ENCODE data around the gene TRIM17. TPM values are rescaled to one million over a fixed set of nuclear protein-coding genes. Genes with fewer than 3 reads are reported as not detected.

Gene TRIM17
- total and polyA plus RNA-seq, 9 of the 15 experiments (the other 6 are each of a cell fraction or from before 2014, with no cell fraction given), result not detected

GRCh38 chr1:228457396-228458176 lies 40.9 kb upstream of the TRIM17 start (continued):
- TF ChIP-seq ZNF609 (CRISPR knock-in tag; IDR thresholded peaks at IDR 0.05; ENCODE audit: borderline replicate concordance), result 0 out of 2 replicates have a peak, but pooled peaks have one; percentile 23
- TF ChIP-seq MAX (CRISPR knock-in tag; IDR thresholded peaks at IDR 0.05), result peak; percentile 94
- TF ChIP-seq RFX5 (IDR thresholded peaks at IDR 0.05; ENCODE audit: low read depth, low read length), result 0 out of 2 replicates have a peak, but pooled peaks have one; percentile 42
- peak; percentile 95 for TF ChIP-seq ZNF511 (CRISPR knock-in tag; IDR thresholded peaks at IDR 0.05)
- 0 out of 2 replicates have a peak, but pooled peaks have one; percentile 65 for TF ChIP-seq TAF15 (IDR thresholded peaks at IDR 0.05; ENCODE audit: low read depth, low read length)
- TF ChIP-seq LARP7 (IDR thresholded peaks at IDR 0.05), result no peak
- peak; percentile 100 for TF ChIP-seq MTA3 (IDR thresholded peaks at IDR 0.05; ENCODE audit: borderline replicate concordance)
- TF ChIP-seq PML (IDR thresholded peaks at IDR 0.05; ENCODE audit: low read length), result peak; percentile 92
- no peak for TF ChIP-seq MAFF (IDR thresholded peaks at IDR 0.05; ENCODE audit: low read length)
- no peak for TF ChIP-seq PTTG1 (tag; IDR thresholded peaks at IDR 0.05; ENCODE audit: low read depth)
- TF ChIP-seq MXI1 (IDR thresholded peaks at IDR 0.05; ENCODE audit: low read depth, low read length), result peak; percentile 36
- peak; percentile 89 for TF ChIP-seq TAF1 (IDR thresholded peaks at IDR 0.05; ENCODE audit: control insufficient read depth, extremely low read depth, insufficient read depth, low read length, severe bottlenecking)
- no peak for TF ChIP-seq ZC3H11A (IDR thresholded peaks at IDR 0.05; ENCODE audit: low read depth, low read length)
- 0 out of 2 replicates have a peak, but pooled peaks have one; percentile 39 for TF ChIP-seq ZNF589 (CRISPR knock-in tag; IDR thresholded peaks at IDR 0.05; ENCODE audit: low read depth)
- no peak for TF ChIP-seq ZNF778 (CRISPR knock-in tag; IDR thresholded peaks at IDR 0.05)
- TF ChIP-seq GMEB1 (CRISPR knock-in tag; IDR thresholded peaks at IDR 0.05), result peak; percentile 52; the same call in 1 of the 2 replicates
- TF ChIP-seq SMAD1 (IDR thresholded peaks at IDR 0.05; ENCODE audit: low read depth, low read length, partially characterized antibody), result peak; percentile 88
- 0 out of 2 replicates have a peak, but pooled peaks have one; percentile 7 for TF ChIP-seq ZNF197 (CRISPR knock-in tag; IDR thresholded peaks at IDR 0.05; ENCODE audit: low read depth)
- TF ChIP-seq SMAD2 (IDR thresholded peaks at IDR 0.05; ENCODE audit: low read depth, low read length), result no peak

Measured in K562 (cell line).